Ishikawa (cell line): ENCODE data around the gene NABP2.

Source experiments
- CEBPB ChIP-seq: IDR thresholded peaks from 2 replicates; pipeline ENCODE4 v1.6.1; 2012
- CREB1 ChIP-seq: IDR thresholded peaks from 2 replicates; pipeline ENCODE4 v1.6.1; 2012; ENCODE audit warnings: low read depth
- EP300 ChIP-seq: IDR thresholded peaks from 2 replicates; pipeline ENCODE4 v1.6.1; 2012; ENCODE audit warnings: borderline replicate concordance
- NFIC ChIP-seq: IDR thresholded peaks from 2 replicates; pipeline ENCODE4 v1.6.1; 2012
- TAF1 ChIP-seq: IDR thresholded peaks from 2 replicates; pipeline ENCODE4 v1.6.1; 2012; ENCODE audit warnings: low read depth, mild to moderate bottlenecking
- YY1 ChIP-seq: IDR thresholded peaks from 2 replicates; pipeline ENCODE4 v1.6.1; 2012; ENCODE audit warnings: low read depth
- TF ChIP-seq, protein P1 (sequence below): IDR thresholded peaks from 2 replicates; pipeline ENCODE4 v1.6.1; 2012

- no peak for TF ChIP-seq TAF1
- no peak for TF ChIP-seq YY1
- TF ChIP-seq, protein P1, sequence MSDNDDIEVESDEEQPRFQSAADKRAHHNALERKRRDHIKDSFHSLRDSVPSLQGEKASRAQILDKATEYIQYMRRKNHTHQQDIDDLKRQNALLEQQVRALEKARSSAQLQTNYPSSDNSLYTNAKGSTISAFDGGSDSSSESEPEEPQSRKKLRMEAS = no peak
- no peak for TF ChIP-seq EP300
- TF ChIP-seq NFIC = no peak
- no peak for TF ChIP-seq CREB1
- TF ChIP-seq CEBPB = no peak
These were observed 17.5 kb upstream of the NABP2 start for GRCh38 chr12:56206452-56207166.
